GM18502 (cell line): Measurements from ENCODE around the gene ADRA2A.

Experiments used
- ATAC-seq: cut with Tn5 transposase; IDR thresholded peaks from one replicate; pipeline ENCODE4 v1.9.1; 2021; ENCODE audit warnings: mild to moderate bottlenecking; ENCODE audit not compliant: unreplicated experiment, poor library complexity

The ADRA2A gene

DNA sequence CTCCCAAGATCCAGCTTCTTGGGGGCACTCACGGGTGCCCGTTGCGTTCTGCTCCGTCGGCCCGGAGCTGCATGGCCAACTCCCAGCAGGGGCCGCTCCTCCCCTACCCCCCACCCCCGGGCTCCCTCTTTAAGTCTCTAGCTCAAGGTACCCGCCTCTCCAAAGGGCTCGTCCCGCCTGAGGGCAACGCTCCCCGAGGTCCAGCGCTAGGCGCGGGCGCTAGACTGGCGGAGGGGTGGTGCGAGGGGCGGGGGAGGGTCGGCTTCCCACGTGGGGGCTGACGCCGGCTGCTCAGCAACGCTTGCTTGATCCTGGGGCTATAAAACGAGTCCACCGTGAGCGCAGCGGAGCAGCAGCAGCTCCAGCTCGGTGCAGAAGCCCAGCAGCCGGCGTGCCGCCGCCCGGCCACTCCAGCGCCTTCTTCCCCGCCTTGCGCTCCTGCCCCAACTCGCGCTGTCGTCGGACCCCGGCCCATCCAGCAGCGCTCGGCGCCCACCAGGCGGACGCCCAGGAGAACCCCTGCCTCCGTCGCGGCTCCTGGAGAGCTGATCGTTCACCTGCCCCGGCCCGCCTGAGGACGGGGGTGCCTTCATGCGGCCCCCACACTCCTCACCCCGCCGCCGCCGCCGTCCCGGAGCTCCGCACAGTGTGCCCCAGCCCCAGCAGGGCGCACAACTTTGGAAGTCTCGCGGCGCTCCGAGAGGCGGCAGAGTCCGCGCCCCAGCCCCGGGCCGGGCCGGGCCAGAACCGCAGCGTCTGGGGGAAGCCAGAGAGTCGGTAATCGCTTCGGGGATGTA lies at the start of gene ADRA2A:
Gene ADRA2A (plus strand): TSS at position 348 of the 797 bp plus-strand sequence. CDS start 968 bp downstream, outside the sequence.
- peak; percentile 38 for ATAC-seq

DNA sequence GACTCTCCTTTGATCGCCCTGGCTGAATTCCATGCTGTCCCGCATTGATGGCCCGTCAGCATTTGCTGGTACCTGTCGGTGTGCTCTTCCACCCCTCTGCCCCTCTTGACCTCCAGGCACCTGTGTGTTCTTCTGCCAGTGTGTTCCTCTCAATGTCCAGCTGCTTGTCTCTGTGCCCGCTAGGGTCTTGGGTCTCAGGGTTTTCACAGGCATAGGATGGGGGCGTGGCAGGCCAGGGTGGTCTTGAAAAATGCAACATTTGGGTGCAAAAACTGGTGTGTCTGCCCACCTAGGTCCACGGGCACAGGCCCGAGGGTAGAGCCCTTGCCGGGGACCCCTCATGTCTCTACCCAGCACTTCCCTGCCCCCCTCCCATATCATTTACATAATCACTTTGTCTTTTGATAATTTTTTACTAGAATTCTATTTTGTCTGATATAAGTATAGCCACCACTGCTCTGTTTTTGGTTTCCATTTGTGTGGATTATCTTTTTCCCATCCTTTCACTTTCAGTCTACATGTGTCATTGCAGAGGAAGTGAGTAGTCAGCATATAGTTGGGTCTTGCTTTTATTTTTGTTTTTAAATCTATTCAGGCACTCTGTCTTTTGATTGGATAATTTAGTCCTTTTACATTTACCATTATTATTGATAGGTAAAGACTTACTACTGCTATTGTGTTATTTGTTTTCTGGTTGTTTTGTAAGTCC lies 46.6 kb upstream of the ADRA2A start:
- ATAC-seq, result peak; percentile 58

DNA sequence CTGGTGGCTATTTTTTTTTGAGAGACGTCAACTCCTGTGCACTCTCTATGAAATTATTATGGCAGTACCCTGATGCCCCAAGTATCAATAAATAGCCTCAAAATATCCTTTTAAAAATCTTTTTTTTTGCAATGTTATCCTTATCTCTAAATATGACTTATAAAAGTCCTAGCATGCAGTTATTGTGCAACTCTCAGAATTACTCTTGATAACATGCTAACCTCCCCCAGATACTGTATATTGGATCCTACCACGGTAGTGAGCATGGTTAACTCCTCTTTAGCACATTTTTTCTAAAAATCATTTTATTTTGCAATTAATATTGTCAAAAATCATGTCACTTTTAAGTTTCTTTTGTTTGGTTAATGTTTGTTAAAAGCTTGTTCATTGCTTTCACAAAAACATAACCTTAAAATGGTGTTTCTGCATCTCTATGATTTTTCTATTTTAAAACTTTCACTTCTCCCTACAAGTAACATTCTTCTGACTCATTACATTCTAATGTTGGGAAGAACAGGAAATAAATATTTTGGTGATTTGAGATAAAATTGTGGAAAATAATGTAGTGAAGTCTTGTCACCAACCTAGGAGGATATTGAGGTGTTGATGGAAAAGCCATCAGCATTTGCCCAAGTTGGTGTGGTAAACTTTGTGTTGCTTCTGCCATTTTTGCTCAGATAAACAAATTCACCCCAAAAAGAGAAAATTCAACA lies 42.1 kb upstream of the ADRA2A start:
- ATAC-seq, result no peak

- no peak for ATAC-seq
Observed at GRCh38 chr10:111035542-111035941, 41.3 kb upstream of the ADRA2A start.

DNA sequence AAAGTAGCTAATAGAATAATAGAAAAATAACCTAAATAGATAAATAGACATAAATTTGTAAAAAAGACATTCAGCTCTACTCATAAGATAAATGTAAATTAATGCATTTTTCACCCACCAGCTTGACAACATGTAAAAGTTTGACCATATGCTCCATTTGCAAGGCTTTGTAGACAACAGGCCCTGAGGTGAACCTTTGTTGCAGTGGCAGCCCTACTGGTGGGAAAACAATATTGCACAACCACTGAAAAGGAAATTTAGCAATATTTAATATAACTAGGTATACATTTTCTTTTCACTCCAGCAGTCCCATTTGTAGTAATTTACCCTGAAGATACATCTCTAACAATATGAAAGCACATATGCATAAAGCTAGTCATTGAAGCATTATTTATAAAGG lies 39.0 kb upstream of the ADRA2A start:
- no peak for ATAC-seq

DNA sequence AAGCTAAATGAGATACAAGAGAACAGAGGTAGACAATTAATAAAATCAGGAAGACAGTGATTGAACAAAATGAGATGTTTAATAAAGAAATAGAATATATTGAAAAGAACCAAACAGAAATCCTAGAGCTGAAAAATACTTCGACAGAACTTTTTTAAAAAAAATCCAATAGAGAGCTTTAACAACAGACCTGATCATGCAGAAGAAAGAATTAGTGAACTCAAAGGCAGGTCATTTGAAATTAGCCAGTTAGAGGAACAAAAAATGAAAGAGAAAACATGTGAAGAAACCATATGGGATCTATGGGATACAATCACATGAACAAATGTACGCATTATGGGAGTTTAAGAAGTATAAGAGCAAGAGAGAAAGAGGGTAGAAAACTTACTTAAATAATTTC lies 37.3 kb upstream of the ADRA2A start:
- ATAC-seq, result no peak

DNA sequence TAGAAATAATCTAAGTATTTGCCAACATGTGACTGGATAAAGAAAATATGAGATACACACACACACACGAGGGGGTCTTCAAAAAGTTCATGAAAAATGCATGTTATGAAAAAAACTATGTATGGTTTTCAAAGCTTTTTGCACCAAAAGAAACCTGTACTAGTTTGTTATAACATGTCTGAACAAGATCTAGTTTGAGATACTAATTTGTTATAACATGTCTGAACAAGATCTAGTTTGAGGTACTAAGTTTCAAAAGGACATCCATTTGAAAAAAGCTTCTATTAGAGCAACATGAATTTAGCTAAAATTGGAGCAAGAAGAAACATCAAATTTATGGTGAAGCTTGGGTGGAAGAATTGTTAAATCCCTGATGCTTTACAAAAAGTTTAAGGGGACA lies 19.8 kb upstream of the ADRA2A start:
- ATAC-seq, result no peak

DNA sequence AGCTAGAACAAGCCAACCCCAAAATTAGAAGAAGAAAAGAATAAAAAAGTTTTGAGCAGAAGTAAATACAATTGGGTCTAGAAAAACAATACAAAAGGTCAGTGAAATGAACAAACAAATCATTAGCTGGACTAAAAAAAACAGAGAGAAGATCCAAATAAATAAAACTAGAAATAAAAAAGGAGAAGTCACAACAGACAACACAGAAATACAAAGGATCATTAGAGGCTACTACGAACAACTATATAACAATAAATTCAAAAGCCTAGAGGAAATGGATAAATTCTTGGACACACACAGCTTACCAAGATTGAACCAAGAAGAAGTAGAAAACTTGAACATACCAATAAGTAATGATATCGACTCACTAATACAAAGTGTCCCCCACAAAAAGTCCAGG lies 13.4 kb upstream of the ADRA2A start:
- ATAC-seq, result no peak

- no peak for ATAC-seq
Observed at GRCh38 chr10:111072232-111072631, 4.6 kb upstream of the ADRA2A start.

DNA sequence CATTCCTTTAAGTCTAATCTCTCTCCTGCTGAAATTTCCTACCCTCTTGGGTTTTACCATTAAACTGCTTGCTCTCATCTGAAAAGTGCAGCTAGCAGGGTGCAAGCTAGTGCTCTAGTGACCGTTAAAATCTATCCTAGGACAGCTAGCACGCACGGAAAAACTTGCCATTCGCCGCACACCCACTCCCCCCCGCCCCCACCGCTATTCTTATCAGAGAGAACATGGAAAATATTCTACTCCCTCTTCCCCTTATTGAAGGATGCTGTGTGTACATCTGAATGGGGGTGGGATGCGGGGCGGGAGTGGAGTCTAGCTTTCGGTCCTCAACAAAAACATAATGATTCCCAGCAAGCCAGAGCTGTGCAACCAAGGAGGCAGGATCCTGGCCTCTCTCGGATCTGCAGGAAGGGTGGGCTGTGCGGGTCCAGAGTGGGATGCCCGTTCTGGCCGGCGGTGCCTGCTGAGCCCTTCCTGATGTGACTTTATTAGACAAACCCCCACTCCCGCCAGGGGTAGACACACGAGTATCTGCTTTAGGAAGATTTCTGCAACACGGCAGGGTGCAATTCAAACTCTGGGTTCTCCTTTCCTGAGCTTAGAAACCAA lies 1.1 kb upstream of the ADRA2A start:
- ATAC-seq, result peak; percentile 7

GRCh38 chr10:111076191-111076681 lies 593 bp upstream of the ADRA2A start:
- peak; percentile 77 for ATAC-seq

DNA sequence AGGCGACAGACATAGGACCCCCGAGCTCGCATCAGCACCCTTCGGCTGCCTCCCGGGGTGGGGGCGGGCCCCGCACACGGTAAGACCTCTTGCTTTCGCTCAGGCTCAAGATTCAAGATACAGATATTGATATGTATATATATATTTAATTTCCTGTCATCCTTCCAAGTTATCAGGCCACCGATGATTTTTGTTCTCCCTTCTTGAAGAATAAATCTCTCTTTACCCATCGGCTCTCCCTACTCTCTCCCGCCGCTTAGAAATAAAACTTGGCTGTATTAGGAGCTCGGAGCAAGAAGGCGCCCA lies 603 bp downstream of the ADRA2A start:
- ATAC-seq, result no peak

DNA sequence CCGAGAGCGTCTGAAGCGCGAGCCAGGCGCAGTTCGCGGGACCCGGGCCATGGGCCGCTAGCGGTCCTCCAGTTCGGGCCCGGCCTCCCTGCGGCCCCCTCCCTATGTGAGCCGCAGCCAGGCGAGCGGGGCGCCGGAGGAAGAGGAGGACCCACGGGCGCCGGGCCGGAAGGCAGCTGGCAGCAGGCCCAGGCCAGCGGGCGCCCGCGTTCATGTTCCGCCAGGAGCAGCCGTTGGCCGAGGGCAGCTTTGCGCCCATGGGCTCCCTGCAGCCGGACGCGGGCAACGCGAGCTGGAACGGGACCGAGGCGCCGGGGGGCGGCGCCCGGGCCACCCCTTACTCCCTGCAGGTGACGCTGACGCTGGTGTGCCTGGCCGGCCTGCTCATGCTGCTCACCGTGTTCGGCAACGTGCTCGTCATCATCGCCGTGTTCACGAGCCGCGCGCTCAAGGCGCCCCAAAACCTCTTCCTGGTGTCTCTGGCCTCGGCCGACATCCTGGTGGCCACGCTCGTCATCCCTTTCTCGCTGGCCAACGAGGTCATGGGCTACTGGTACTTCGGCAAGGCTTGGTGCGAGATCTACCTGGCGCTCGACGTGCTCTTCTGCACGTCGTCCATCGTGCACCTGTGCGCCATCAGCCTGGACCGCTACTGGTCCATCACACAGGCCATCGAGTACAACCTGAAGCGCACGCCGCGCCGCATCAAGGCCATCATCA lies 1.1 kb downstream of the ADRA2A start:
- ATAC-seq, result no peak

DNA sequence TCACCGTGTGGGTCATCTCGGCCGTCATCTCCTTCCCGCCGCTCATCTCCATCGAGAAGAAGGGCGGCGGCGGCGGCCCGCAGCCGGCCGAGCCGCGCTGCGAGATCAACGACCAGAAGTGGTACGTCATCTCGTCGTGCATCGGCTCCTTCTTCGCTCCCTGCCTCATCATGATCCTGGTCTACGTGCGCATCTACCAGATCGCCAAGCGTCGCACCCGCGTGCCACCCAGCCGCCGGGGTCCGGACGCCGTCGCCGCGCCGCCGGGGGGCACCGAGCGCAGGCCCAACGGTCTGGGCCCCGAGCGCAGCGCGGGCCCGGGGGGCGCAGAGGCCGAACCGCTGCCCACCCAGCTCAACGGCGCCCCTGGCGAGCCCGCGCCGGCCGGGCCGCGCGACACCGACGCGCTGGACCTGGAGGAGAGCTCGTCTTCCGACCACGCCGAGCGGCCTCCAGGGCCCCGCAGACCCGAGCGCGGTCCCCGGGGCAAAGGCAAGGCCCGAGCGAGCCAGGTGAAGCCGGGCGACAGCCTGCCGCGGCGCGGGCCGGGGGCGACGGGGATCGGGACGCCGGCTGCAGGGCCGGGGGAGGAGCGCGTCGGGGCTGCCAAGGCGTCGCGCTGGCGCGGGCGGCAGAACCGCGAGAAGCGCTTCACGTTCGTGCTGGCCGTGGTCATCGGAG lies 1.8 kb downstream of the ADRA2A start:
- ATAC-seq, result no peak

GRCh38 chr10:111079241-111079760 lies 2.5 kb downstream of the ADRA2A start:
- ATAC-seq, result no peak

GRCh38 chr10:111079781-111080180 lies 3.0 kb downstream of the ADRA2A start:
- ATAC-seq, result no peak

DNA sequence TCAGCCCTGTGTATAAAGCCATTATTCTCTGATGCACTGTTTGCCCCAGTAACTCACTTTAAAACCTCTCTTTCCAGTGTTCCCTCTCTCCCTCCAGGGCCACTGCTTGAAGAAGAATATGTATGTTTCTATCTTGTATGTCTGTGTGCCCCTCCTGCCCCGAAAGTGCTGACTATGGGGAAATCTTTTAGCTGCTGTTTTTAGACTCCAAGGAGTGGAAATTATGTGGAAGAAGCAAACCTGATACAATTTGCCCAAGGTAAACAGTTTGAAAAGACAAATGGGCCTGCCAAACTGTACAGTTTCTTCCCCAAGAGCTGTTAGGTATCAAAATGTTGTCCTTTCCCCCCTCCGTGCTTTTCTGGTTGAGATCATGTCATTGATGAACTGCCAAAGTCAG lies 3.4 kb downstream of the ADRA2A start:
- no peak for ATAC-seq

GRCh38 chr10:111081595-111081994 lies 4.8 kb downstream of the ADRA2A start:
- ATAC-seq, result no peak
